Mammary epithelial cell (primary cell): ENCODE results near the gene TMEM134.

Experiments used
- EZH2 ChIP-seq: IDR thresholded peaks from 2 replicates; pipeline ENCODE4 v1.6.1; 2012; ENCODE audit warnings: low read length, inconsistent platforms, borderline replicate concordance
- TF ChIP-seq, protein P1 (sequence below), 2 donors: IDR thresholded peaks in 1 of 2; conservative IDR thresholded peaks in 1 of 2; 2 replicates each; pipeline ENCODE4 v1.5.1; 2011 to 2012; ENCODE audit warnings: inconsistent platforms in 2 of 2, low read length in 2 of 2, mild to moderate bottlenecking in 2 of 2, control low read depth in 1 of 2, low read depth in 1 of 2; ENCODE audit not compliant: insufficient read depth in 1 of 2; ENCODE audit errors: extremely low read depth in 1 of 2

DNA sequence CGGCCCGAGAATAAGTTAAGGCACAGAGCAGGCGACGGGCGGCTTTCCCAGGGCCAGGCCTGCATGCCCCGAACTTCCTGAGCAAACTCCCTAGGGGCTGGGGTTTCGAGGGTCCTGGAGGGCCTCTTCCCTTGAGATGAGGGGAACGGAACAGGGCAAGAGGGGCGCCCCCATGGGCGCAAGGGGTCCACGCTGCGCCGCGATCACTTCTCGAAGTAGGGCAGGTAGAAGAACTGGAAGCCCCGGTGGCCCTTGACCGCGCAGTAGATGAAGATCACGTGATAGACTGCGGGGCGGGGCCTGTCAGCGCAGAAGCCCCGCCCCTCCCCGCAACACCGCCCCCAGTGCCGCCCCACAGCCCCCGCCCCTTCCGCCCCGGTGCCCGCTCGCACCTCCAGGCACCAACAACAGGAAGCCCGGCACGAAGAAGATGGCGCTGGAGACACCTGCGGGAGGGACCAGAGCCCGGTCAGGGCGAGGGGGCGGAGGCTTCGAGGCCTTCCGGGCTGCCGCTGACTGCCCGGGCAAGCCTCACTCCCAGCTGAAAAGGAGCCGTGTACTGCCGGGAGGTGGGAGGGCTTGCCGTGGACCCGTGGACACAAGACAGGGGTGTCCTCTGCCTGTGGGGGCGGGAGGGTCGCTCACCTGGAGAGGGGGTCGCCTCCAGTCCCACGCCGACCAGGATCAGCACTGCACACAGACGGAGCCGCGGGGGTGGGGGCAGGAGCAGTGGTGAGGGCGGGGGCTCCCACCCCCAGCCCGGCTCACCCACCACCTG is 4.5 kb downstream of the TMEM134 start:
- no peak for TF ChIP-seq EZH2
- TF ChIP-seq, protein P1, sequence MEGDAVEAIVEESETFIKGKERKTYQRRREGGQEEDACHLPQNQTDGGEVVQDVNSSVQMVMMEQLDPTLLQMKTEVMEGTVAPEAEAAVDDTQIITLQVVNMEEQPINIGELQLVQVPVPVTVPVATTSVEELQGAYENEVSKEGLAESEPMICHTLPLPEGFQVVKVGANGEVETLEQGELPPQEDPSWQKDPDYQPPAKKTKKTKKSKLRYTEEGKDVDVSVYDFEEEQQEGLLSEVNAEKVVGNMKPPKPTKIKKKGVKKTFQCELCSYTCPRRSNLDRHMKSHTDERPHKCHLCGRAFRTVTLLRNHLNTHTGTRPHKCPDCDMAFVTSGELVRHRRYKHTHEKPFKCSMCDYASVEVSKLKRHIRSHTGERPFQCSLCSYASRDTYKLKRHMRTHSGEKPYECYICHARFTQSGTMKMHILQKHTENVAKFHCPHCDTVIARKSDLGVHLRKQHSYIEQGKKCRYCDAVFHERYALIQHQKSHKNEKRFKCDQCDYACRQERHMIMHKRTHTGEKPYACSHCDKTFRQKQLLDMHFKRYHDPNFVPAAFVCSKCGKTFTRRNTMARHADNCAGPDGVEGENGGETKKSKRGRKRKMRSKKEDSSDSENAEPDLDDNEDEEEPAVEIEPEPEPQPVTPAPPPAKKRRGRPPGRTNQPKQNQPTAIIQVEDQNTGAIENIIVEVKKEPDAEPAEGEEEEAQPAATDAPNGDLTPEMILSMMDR (conservative IDR thresholded peaks at IDR 0.05 in 1 of 2, IDR thresholded peaks at IDR 0.05 in 1 of 2; ENCODE audit: extremely low read depth in 1 of 2, insufficient read depth in 1 of 2, low read depth in 1 of 2, low read length in 2 of 2) = no peak
